Measurements from ENCODE around the gene RAC3.

The RAC3 gene

GRCh38 chr17:82077617-82078358 is 46.3 kb downstream of the RAC3 start:
- DNase-seq, result no peak

DNA sequence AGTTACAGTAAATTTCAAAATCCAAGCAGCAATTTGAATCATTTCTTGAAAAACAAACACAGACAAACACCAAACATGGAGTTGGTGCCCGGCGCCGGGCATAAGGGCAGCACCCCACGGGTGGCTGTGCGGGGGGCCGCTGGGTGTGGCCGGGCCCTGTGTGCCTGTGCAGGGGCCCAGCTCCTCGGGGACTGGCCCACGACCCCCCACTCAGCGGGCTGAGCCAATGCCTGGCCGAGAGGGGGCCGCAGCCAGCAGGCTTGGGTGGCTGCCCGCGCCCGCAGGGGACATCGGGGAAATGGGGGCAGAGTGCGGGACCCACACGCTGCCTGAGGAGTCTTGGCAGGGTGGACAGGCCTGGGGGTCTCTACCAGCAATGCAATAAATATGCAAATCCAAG is 47.0 kb downstream of the RAC3 start:
- no peak for DNase-seq

DNA sequence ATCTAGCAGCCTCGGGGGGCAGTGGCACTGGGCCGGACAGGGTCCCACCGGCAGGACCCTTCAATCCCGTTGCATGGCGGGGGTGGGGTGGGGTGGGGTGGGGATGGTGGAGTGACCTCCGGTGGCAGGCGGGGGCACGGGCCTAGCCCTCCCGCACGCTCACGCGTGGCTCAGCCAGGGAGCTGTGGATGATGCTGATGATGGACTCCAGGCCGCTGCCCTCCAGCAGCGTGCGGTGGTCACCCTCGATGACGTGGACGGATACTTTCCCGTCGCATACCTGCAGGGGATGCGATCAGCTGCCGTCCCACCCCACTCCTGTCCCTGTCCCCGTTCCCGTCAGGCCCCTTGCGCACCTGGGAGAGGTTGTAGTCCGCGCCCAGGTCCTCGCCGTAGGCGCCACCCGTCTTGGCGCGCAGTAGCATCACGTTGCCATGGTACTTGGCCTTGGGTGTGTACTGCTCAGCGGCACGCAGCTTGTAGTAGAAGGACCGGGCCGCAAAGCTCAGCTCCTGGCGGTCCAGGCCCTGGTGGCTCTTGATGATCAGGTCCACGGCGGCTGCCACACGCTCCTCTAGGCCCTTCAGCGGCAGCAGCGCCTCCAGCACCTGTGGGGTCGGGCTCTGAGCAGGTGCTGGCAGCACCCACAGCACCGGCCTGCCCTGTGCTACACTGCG is 47.7 kb downstream of the RAC3 start:
- DNase-seq, result no peak

DNA sequence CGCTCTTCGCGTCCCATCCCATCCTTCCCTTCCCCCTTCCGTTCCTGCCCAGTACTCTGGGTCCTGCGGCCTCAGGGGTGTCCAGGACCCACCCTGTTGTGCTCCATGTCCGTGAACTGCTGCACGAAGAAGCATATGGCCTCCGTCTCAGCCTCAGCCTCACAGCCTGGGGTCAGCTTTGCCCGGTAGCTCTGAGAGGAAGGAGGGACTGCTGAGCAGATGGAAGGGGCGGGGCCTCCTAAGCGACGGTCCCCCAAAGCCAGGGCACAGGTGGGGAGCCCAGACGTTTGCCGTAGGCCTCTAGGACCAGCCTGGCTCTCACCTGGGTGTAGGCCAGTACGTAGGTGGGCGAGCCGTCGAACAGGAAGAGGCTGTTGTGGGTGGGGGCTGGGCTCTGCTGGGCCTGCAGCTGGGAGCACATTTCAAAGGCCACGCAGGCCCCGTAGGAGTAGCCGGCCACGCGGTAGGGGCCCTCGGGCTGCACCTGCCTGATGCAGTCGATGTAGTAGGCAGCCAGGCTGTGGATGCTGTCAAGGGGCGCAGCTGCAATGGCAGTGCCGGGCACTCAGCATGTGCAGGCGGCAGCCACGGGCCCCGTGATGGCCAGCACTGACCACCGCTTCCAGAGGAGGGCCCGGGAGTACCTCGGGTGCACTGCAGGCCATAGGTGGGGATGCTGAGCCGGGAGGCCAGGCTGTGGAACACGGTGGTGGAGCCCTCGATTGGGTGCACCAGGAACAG is 48.7 kb downstream of the RAC3 start:
- DNase-seq, result no peak

- DNase-seq, result no peak
Observed at GRCh38 chr17:82080789-82081464, 49.4 kb downstream of the RAC3 start.

DNA sequence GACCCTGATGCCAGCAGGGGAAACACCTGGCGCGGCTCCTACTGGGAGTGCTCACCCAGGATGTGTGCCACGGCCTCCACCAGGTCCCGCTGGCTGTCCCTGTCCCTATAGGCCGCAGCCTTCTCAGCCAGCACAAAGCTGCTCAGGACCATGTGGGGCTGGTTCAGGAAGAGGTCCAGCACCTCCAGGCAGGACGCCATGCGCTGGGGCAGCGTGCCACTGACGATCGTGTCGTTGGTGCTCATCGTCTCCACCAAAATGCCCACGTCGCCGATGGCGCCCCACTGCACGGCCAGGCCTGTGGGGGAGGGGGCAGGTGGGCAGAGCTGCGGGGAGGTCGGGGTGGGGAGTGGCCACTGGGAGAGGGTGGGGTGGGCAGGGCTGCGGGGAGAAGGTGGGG is 50.1 kb downstream of the RAC3 start:
- no peak for DNase-seq

- DNase-seq, result no peak
Observed at GRCh38 chr17:82081966-82082365, 50.5 kb downstream of the RAC3 start.

- no peak for DNase-seq
Observed at GRCh38 chr17:82082456-82082855, 51.0 kb downstream of the RAC3 start.

GRCh38 chr17:82083009-82083408 is 51.5 kb downstream of the RAC3 start:
- no peak for DNase-seq

Data from activated CD4-positive, alpha-beta T cell treated with anti-CD3 and anti-CD28 coated beads, Interleukin-2, amount 50 U/mL, for 48 hours (primary cell).